22Rv1 (cell line): Measurements from ENCODE around the gene POMT2.

ENCODE experiments used
- H3K27ac ChIP-seq: fragments of 450-650 bp; 2 replicates; pipeline ENCODE4 v1.5.1; 2017
- CTCF ChIP-seq: fragments of 450-650 bp; IDR thresholded peaks from 2 replicates; pipeline ENCODE4 v1.5.1; 2017; ENCODE audit warnings: mild to moderate bottlenecking
- ZFX ChIP-seq: fragments of 450-650 bp; IDR thresholded peaks from 2 replicates; pipeline ENCODE4 v1.6.1; 2017; ENCODE audit warnings: antibody characterized with exemption, borderline replicate concordance

POMT2 gene

DNA sequence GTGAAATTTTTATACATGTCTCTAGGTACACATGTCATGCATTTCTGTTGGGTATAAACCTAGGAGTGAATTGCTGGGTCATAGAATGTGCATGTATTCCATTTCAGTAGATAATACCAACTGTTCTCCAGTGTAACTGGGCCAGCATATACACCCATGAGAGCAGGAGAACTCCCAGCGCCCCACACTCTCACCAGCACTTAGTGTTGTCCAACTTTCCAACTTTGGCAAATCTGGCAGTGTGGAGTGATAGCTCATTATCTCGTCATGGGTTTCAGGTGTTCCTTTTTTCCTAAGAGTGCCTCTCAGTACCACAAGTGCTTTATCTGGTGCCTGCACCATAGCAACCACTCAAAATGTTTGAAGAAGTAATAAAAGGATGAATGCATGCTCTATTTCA is 89.8 kb downstream of the POMT2 start:
- TF ChIP-seq ZFX (no peak), CTCF (no peak)

DNA sequence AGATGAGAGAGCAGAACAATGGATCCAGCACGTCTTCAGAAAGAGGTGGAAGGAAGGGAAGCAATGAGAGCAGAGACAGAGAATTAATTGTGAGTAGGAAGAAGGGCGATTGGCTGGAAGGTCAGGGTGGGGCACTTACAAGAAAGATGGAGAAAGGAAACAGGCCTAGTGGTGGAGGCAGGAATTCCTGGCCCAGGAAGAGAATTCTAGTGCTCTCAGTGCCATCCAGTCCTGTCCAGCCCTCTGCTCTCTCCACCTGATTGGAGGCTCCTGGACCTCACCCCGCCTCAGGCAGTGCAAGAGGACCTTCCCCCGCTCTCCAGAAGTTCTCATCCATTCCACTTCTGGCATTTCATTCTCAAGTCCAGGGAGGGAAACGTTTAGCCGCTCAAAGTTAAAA is 92.6 kb downstream of the POMT2 start:
- no peak for TF ChIP-seq CTCF
- no peak overlapping the region for H3K27ac ChIP-seq

More for the DNA sequence above, 89.8 kb downstream of the POMT2 start:
- no peak overlapping the region for H3K27ac ChIP-seq

DNA sequence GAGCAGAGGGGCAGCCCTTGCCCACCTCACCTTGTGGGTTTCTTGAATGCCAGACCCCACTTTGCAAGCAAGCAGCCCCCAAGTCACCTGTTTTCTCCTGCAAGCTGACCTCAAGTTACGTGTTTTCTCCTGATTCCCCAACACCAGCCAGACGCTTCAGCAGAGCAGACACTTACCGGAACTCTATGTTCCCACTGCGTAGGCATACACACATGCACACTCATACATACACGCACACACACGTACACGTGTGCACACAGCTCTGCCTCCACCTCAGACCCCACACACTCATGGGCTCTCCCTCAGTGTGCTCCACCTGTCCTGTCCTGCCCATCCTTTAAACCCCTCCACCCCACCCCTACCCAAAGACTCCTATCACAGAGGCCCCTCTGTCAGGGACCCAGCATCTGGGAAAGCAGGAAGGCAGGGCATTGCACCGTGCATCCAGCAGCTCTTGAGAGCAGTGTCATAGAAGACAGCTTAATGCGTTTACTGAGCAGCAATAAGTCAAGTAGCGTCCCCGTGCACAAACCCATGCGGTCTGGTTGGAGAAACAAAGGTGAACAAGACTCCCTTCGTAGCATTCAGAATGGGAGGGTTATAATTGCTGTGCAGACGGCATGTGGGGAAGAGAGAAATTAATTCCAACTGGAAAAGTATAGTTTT is 94.7 kb downstream of the POMT2 start:
- H3K27ac ChIP-seq: no peak overlapping the region
- TF ChIP-seq CTCF: no peak
- TF ChIP-seq ZFX: no peak

DNA sequence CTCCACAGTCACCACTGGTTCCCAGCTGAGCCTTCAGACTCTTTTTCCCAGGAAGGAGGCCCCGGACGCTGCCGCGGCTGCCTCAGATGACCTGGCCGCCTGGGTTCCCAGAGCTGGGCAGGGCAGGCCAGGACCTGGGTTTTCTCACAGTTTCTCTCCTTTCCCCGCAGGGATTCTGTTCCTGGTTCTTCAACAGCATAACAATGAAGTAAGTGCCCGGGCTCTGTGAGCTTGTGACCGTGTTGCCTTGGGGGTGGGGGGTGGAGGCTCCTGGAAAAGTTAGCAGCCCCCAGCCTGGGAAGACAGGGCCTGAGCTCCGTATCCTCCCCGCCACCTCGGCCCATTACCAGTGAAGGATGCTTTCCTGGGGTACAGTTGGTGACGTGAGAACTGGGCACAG is 95.4 kb downstream of the POMT2 start:
- H3K27ac ChIP-seq: no peak overlapping the region
- TF ChIP-seq CTCF (no peak), ZFX (no peak)
